BJ (cell line): ENCODE data around the gene C9orf72. TPM values are rescaled to one million over a fixed set of nuclear protein-coding genes. Genes with fewer than 3 reads are reported as not detected.

Experiments
- CTCF ChIA-PET: fragments of 350-600 bp; formaldehyde crosslinking; extraction: SDS; loops from one replicate; lab custom pipeline; 2021; ENCODE audit warnings: antibody characterized with exemption, inconsistent platforms; lab: Yijun Ruan, JAX
- POLR2A ChIA-PET: fragments of 300-600 bp; sonication (Branson Sonifier 250); formaldehyde crosslinking; extraction: SDS; loops from one replicate; lab custom pipeline; 2021; ENCODE audit warnings: antibody characterized with exemption; lab: Charles Lee
- DNase-seq: peaks from one replicate; pipeline ENCODE4 v3.0.0-alpha.2; 2011; ENCODE audit warnings: low read depth
- H3K27me3 ChIP-seq: 2 replicates; pipeline ENCODE4 v1.6.0; 2011; ENCODE audit warnings: low read length; ENCODE audit not compliant: control insufficient read depth, insufficient read depth
- H3K36me3 ChIP-seq: 2 replicates; pipeline ENCODE4 v1.5.1; 2011; ENCODE audit warnings: low read length; ENCODE audit not compliant: control insufficient read depth, insufficient read depth
- H3K4me3 ChIP-seq: 2 replicates; pipeline ENCODE4 v1.5.1; 2011; ENCODE audit warnings: low read depth, mild to moderate bottlenecking, control low read depth, low read length
- polyA plus RNA-seq: library from polyadenylated mRNA; depleted of rRNA; stranded (reverse); fragments of >200 nt; gene quantifications from 2 replicates; pipeline ENCODE4 v1.2.3, GENCODE V29; 2011
- TF ChIP-seq, protein P1 (sequence below): IDR thresholded peaks from 2 replicates; pipeline ENCODE4 v1.5.1; 2011; ENCODE audit warnings: low read depth, mild to moderate bottlenecking, control low read depth, inconsistent platforms, low read length, moderate library complexity; ENCODE audit not compliant: insufficient read depth

The C9orf72 gene
- polyA plus RNA-seq, 1 experiment, result 1.3 TPM

DNA sequence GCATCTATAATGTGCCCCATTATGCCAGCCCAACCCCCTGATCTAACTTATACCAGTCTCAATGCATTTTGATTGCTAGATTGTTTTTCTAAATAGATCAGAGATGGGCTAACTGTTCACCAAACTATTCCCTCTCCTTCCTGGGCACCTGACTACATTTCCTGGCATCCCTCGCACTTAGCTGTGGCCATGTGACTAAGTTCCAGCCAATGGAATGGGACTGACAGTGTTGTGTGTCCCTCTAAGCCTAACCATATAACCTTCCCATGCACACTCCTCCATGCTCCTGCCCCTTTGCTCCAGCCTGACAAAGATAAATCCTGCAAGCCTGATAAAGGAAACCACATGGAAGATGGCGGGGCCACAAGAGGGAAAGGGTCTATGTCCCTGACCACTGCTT lies 61.5 kb downstream of the C9orf72 start:
- DNase-seq, result no peak
- H3K36me3 ChIP-seq, result no peaks in the 10 kb centered on the region
- no peaks in the 10 kb centered on the region for H3K27me3 ChIP-seq
- ChIA-PET POLR2A (no interaction called here), CTCF (no interaction called here)
- no peak overlapping the region for H3K4me3 ChIP-seq
- TF ChIP-seq, protein P1, sequence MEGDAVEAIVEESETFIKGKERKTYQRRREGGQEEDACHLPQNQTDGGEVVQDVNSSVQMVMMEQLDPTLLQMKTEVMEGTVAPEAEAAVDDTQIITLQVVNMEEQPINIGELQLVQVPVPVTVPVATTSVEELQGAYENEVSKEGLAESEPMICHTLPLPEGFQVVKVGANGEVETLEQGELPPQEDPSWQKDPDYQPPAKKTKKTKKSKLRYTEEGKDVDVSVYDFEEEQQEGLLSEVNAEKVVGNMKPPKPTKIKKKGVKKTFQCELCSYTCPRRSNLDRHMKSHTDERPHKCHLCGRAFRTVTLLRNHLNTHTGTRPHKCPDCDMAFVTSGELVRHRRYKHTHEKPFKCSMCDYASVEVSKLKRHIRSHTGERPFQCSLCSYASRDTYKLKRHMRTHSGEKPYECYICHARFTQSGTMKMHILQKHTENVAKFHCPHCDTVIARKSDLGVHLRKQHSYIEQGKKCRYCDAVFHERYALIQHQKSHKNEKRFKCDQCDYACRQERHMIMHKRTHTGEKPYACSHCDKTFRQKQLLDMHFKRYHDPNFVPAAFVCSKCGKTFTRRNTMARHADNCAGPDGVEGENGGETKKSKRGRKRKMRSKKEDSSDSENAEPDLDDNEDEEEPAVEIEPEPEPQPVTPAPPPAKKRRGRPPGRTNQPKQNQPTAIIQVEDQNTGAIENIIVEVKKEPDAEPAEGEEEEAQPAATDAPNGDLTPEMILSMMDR, result no peak

DNA sequence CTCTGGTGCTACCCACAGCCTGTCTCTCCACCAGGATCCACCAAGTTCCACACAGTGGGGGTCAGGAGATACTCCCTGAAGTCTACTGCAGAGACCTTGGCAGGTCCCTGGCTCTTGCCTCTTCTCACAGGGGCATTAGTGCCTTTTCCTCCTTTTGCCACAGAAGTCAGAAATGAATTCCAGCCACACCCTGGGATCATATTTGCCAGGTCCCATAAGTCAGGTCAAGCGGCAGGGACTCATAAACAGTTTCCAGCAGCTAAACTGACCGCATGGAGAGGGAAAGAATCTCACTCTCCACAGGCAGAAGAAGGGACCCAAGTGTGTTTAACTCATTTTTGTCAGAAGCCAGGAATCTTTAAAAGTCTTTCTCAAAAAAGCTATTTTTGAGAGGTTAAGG lies 62.5 kb downstream of the C9orf72 start:
- Histone ChIP-seq H3K36me3 (no peaks in the 10 kb centered on the region), H3K4me3 (no peak overlapping the region), H3K27me3 (no peaks in the 10 kb centered on the region)
- CTCF ChIA-PET, result no interaction called here
- POLR2A ChIA-PET, result no interaction called here
- TF ChIP-seq, protein P1, result no peak
- DNase-seq, result no peak

DNA sequence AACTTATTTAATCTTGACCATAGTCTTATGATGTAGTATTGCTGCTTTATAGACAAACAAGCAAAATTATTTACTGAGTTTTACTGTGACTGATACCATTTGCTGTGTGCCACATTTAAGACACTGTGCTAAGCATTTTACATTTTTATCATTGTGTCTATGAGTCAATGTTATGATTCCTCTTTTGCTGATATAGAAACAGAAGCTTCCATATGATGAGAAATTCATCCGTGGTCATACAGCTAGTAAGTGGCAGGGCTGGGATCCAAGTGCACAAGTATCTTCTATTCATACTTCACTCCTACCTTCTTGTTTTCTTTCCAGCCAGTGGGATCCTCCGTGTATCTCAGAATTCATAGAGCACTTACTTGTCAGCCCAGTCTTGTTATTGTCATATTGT lies 66.3 kb downstream of the C9orf72 start:
- Histone ChIP-seq H3K27me3 (no peaks in the 10 kb centered on the region), H3K36me3 (no peaks in the 10 kb centered on the region), H3K4me3 (no peak overlapping the region)
- CTCF ChIA-PET, result interaction anchor here (0.9 kb wide), 1 partner anchor 10 kb away, joined by 3 read pairs; no protein-coding TSS in a partner anchor
- TF ChIP-seq, protein P1, result no peak
- DNase-seq, result no peak
- POLR2A ChIA-PET, result no interaction called here

DNA sequence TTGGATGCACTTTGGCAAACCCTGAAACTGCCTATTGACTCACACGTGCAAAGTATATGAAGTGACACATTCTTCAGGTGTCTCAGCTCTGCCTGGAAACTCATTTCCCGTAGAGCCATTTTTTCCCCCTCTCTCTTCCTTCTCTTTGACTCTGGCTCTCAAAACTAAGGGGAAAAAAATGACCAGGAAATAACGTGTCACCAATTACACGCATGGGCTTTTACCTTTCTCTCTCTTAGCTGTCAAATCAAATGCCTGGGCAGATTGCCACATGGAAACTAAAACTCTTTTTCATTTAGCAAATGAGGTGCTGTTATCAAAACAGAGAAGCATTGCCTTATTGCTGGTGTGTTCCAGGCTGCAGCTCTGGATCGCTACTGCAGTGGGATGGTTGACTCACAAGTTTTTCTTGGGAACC lies 67.5 kb downstream of the C9orf72 start:
- POLR2A ChIA-PET, result no interaction called here
- Histone ChIP-seq H3K4me3 (no peak overlapping the region), H3K27me3 (no peaks in the 10 kb centered on the region), H3K36me3 (no peaks in the 10 kb centered on the region)
- TF ChIP-seq, protein P1, result no peak
- CTCF ChIA-PET, result interaction anchor here (1.3 kb wide), 1 partner anchor 20 kb away, joined by 5 read pairs; no protein-coding TSS in a partner anchor
- DNase-seq, result no peak

DNA sequence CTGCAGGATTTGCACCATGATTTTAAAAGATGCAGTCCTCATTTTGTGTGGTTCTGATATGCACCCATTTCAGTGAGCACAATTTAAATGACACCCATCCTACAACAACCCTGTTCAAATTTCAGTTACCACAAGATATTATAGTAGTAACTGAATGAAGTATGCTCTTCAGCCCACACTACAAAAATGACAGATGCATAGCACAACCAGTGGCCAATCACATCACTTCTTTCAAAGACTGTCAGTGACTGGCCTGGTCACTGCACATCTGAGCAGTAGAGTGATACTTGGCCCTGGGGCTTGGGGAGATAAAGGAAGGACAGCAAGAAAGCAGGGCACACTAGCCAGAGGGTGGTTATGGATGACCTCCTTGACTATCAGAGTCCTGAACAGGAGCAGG lies 69.0 kb downstream of the C9orf72 start:
- Histone ChIP-seq H3K4me3 (no peak overlapping the region), H3K36me3 (no peaks in the 10 kb centered on the region), H3K27me3 (no peaks in the 10 kb centered on the region)
- TF ChIP-seq, protein P1, result no peak
- DNase-seq, result no peak
- ChIA-PET POLR2A (no interaction called here), CTCF (no interaction called here)
